Measurements from ENCODE around the gene NME7.
"Not testable (repeated sequence)": the region's sequence is repeated elsewhere in the genome, so short reads cannot be mapped to it uniquely, and the experiment has no call there.

The NME7 gene

GRCh38 chr1:169308313-169309039 lies 59.1 kb downstream of the NME7 start:
- in situ Hi-C loops (cut with MboI; ENCODE audit: low sequenced_read_pairs): no loop called here

- in situ Hi-C loops (cut with MboI; ENCODE audit: low sequenced_read_pairs): no loop called here
These were observed 60.4 kb downstream of the NME7 start for GRCh38 chr1:169307176-169307575.

- in situ Hi-C loops (cut with MboI; ENCODE audit: low sequenced_read_pairs): no loop called here
These were observed 61.6 kb downstream of the NME7 start for GRCh38 chr1:169305948-169306347.

GRCh38 chr1:169305356-169305755 lies 62.2 kb downstream of the NME7 start:
- in situ Hi-C loops (cut with MboI; ENCODE audit: low sequenced_read_pairs): no loop called here

GRCh38 chr1:169300854-169301253 lies 66.7 kb downstream of the NME7 start:
- in situ Hi-C loops (cut with MboI; ENCODE audit: low sequenced_read_pairs): no loop called here

GRCh38 chr1:169298441-169298840 lies 69.2 kb downstream of the NME7 start:
- in situ Hi-C loops (cut with MboI; ENCODE audit: low sequenced_read_pairs): no loop called here

- in situ Hi-C loops (cut with MboI; ENCODE audit: low sequenced_read_pairs): no loop called here
These were observed 71.8 kb downstream of the NME7 start for GRCh38 chr1:169295846-169296245.

- in situ Hi-C loops (cut with MboI; ENCODE audit: low sequenced_read_pairs): no loop called here
These were observed 72.2 kb downstream of the NME7 start for GRCh38 chr1:169295425-169295824.

GRCh38 chr1:169289016-169289415 lies 78.6 kb downstream of the NME7 start:
- in situ Hi-C loops (cut with MboI; ENCODE audit: low sequenced_read_pairs): no loop called here

- in situ Hi-C loops (cut with MboI; ENCODE audit: low sequenced_read_pairs): no loop called here
These were observed 79.6 kb downstream of the NME7 start for GRCh38 chr1:169288011-169288414.

GRCh38 chr1:169287280-169287679 lies 80.3 kb downstream of the NME7 start:
- in situ Hi-C loops (cut with MboI; ENCODE audit: low sequenced_read_pairs): no loop called here

GRCh38 chr1:169281562-169281961 lies 86.0 kb downstream of the NME7 start:
- in situ Hi-C loops (cut with MboI; ENCODE audit: low sequenced_read_pairs): not testable (repeated sequence)

GRCh38 chr1:169271098-169271497 lies 96.5 kb downstream of the NME7 start:
- in situ Hi-C loops (cut with MboI; ENCODE audit: low sequenced_read_pairs): no loop called here

- in situ Hi-C loops (cut with MboI; ENCODE audit: low sequenced_read_pairs): no loop called here
These were observed 101.5 kb downstream of the NME7 start for GRCh38 chr1:169266133-169266532.

- in situ Hi-C loops (cut with MboI; ENCODE audit: low sequenced_read_pairs): no loop called here
These were observed 104.5 kb downstream of the NME7 start for GRCh38 chr1:169263059-169263458.

- in situ Hi-C loops (cut with MboI; ENCODE audit: low sequenced_read_pairs): no loop called here
These were observed 105.7 kb downstream of the NME7 start for GRCh38 chr1:169261884-169262283.

GRCh38 chr1:169260478-169261151 lies 107.0 kb downstream of the NME7 start:
- in situ Hi-C loops (cut with MboI; ENCODE audit: low sequenced_read_pairs): no loop called here

GRCh38 chr1:169259816-169260215 lies 107.8 kb downstream of the NME7 start:
- in situ Hi-C loops (cut with MboI; ENCODE audit: low sequenced_read_pairs): no loop called here

- in situ Hi-C loops (cut with MboI; ENCODE audit: low sequenced_read_pairs): no loop called here
These were observed 116.8 kb downstream of the NME7 start for GRCh38 chr1:169250795-169251194.

- in situ Hi-C loops (cut with MboI; ENCODE audit: low sequenced_read_pairs): no loop called here
These were observed 117.6 kb downstream of the NME7 start for GRCh38 chr1:169250022-169250421.

GRCh38 chr1:169249611-169250010 lies 118.0 kb downstream of the NME7 start:
- in situ Hi-C loops (cut with MboI; ENCODE audit: low sequenced_read_pairs): no loop called here

- in situ Hi-C loops (cut with MboI; ENCODE audit: low sequenced_read_pairs): no loop called here
These were observed 121.9 kb downstream of the NME7 start for GRCh38 chr1:169245706-169246105.
